Measurements from ENCODE around the gene MYH7B.

Gene MYH7B

GRCh38 chr20:35004749-35005462 is 49.2 kb downstream of the MYH7B start:
- no peak for DNase-seq (ENCODE audit: low read depth)

Data from activated T-helper 9 cell treated with anti-CD3 and anti-CD28 coated beads, Interleukin-2, amount 50 U/mL, for 16 hours (primary cell).